ENCODE data around the gene HTT. TPM values are rescaled to one million over a fixed set of nuclear protein-coding genes. Genes with fewer than 3 reads are reported as not detected.

HTT gene
- total RNA-seq, 2 experiments from 2014 or later, result 72.0 to 83.7 TPM

- Mint-ChIP-seq H3K4me3 (peak overlapping the region; percentile 5), H3K36me3 (ENCODE audit: low read depth) (peaks cover 44% of the 10 kb centered on the region), H3K4me1 (peaks cover 78% of the 10 kb centered on the region), H3K27ac (peak overlapping the region; percentile 87), H3K27me3 (no peaks in the 10 kb centered on the region), H3K9me3 (no peaks in the 10 kb centered on the region)
- ChIA-PET POLR2A (no interaction called here), CTCF (no interaction called here)
- DNase-seq, result peak; percentile 19
Observed at GRCh38 chr4:3196670-3197359, 122.3 kb downstream of the HTT start.

GRCh38 chr4:3197366-3198105 is 123.1 kb downstream of the HTT start:
- CTCF ChIA-PET, result no interaction called here
- H3K27ac Mint-ChIP-seq, result peak overlapping the region; percentile 87
- H3K27me3 Mint-ChIP-seq, result no peaks in the 10 kb centered on the region
- POLR2A ChIA-PET, result no interaction called here
- peaks cover 50% of the 10 kb centered on the region for H3K36me3 Mint-ChIP-seq (ENCODE audit: low read depth)
- H3K4me3 Mint-ChIP-seq, result no peak overlapping the region
- no peak for DNase-seq
- H3K4me1 Mint-ChIP-seq, result peaks cover 80% of the 10 kb centered on the region
- no peaks in the 10 kb centered on the region for H3K9me3 Mint-ChIP-seq

- Mint-ChIP-seq H3K36me3 (ENCODE audit: low read depth) (peaks cover 57% of the 10 kb centered on the region), H3K4me3 (no peak overlapping the region), H3K27me3 (no peaks in the 10 kb centered on the region), H3K27ac (no peak overlapping the region), H3K4me1 (peaks cover 81% of the 10 kb centered on the region), H3K9me3 (no peaks in the 10 kb centered on the region)
- ChIA-PET POLR2A (no interaction called here), CTCF (interaction anchor here (0.8 to 5.1 kb wide), 6 partner anchors 7 to 42 kb away, joined by 3 to 19 read pairs (median 3); no protein-coding TSS in a partner anchor)
- DNase-seq, result no peak
Observed at GRCh38 chr4:3198906-3199305, 124.4 kb downstream of the HTT start.

- Mint-ChIP-seq H3K36me3 (ENCODE audit: low read depth) (peaks cover 57% of the 10 kb centered on the region), H3K27me3 (no peaks in the 10 kb centered on the region), H3K27ac (no peak overlapping the region), H3K4me1 (peaks cover 76% of the 10 kb centered on the region), H3K9me3 (no peaks in the 10 kb centered on the region), H3K4me3 (no peak overlapping the region)
- ChIA-PET POLR2A (no interaction called here), CTCF (interaction anchor here (1.1 to 5.1 kb wide), 5 partner anchors 8 to 87 kb away, joined by 3 to 19 read pairs (median 3); no protein-coding TSS in a partner anchor)
- DNase-seq, result no peak
Observed at GRCh38 chr4:3199653-3200422, 125.4 kb downstream of the HTT start.

- Mint-ChIP-seq H3K4me1 (peaks cover 69% of the 10 kb centered on the region), H3K27me3 (no peaks in the 10 kb centered on the region), H3K9me3 (no peaks in the 10 kb centered on the region), H3K36me3 (ENCODE audit: low read depth) (peaks cover 53% of the 10 kb centered on the region), H3K27ac (peak overlapping the region; percentile 97), H3K4me3 (no peak overlapping the region)
- no peak for DNase-seq
- ChIA-PET POLR2A (no interaction called here), CTCF (interaction anchor here (1.6 to 5.1 kb wide), 2 partner anchors 9 to 87 kb away, joined by 3 to 19 read pairs; no protein-coding TSS in a partner anchor)
Observed at GRCh38 chr4:3200423-3201090, 126.1 kb downstream of the HTT start.

GRCh38 chr4:3201718-3202702 is 127.5 kb downstream of the HTT start:
- POLR2A ChIA-PET, result no interaction called here
- CTCF ChIA-PET, result interaction anchor here (0.6 to 5.1 kb wide), 5 partner anchors 10 to 114 kb away, joined by 3 to 19 read pairs (median 3); no protein-coding TSS in a partner anchor
- peaks cover 58% of the 10 kb centered on the region for H3K4me1 Mint-ChIP-seq
- H3K36me3 Mint-ChIP-seq (ENCODE audit: low read depth), result peaks cover 55% of the 10 kb centered on the region
- H3K27ac Mint-ChIP-seq, result peak overlapping the region; percentile 97
- H3K4me3 Mint-ChIP-seq, result peak overlapping the region; percentile 55
- no peaks in the 10 kb centered on the region for H3K9me3 Mint-ChIP-seq
- no peaks in the 10 kb centered on the region for H3K27me3 Mint-ChIP-seq
- DNase-seq, result peak; percentile 95

GRCh38 chr4:3202836-3203820 is 128.6 kb downstream of the HTT start:
- Mint-ChIP-seq H3K9me3 (no peaks in the 10 kb centered on the region), H3K36me3 (ENCODE audit: low read depth) (peaks cover 62% of the 10 kb centered on the region), H3K4me1 (peaks cover 49% of the 10 kb centered on the region), H3K4me3 (peak overlapping the region; percentile 55), H3K27ac (peak overlapping the region; percentile 97), H3K27me3 (no peaks in the 10 kb centered on the region)
- DNase-seq, result peak; percentile 48
- ChIA-PET CTCF (interaction anchor here (0.7 to 5.1 kb wide), 4 partner anchors 10 to 166 kb away, joined by 3 to 19 read pairs (median 4); no protein-coding TSS in a partner anchor), POLR2A (no interaction called here)

- peaks cover 45% of the 10 kb centered on the region for H3K4me1 Mint-ChIP-seq
- no peak for DNase-seq
- H3K4me3 Mint-ChIP-seq, result no peak overlapping the region
- H3K36me3 Mint-ChIP-seq (ENCODE audit: low read depth), result peaks cover 61% of the 10 kb centered on the region
- H3K27ac Mint-ChIP-seq, result peak overlapping the region; percentile 13
- CTCF ChIA-PET, result no interaction called here
- POLR2A ChIA-PET, result no interaction called here
- H3K27me3 Mint-ChIP-seq, result no peaks in the 10 kb centered on the region
- H3K9me3 Mint-ChIP-seq, result no peaks in the 10 kb centered on the region
Observed at GRCh38 chr4:3203971-3204431, 129.5 kb downstream of the HTT start.

- DNase-seq, result no peak
- peaks cover 35% of the 10 kb centered on the region for H3K4me1 Mint-ChIP-seq
- H3K4me3 Mint-ChIP-seq, result no peak overlapping the region
- no peak overlapping the region for H3K27ac Mint-ChIP-seq
- H3K9me3 Mint-ChIP-seq, result no peaks in the 10 kb centered on the region
- H3K27me3 Mint-ChIP-seq, result no peaks in the 10 kb centered on the region
- POLR2A ChIA-PET, result no interaction called here
- H3K36me3 Mint-ChIP-seq (ENCODE audit: low read depth), result peaks cover 61% of the 10 kb centered on the region
- CTCF ChIA-PET, result no interaction called here
Observed at GRCh38 chr4:3205995-3206394, 131.5 kb downstream of the HTT start.

GRCh38 chr4:3206439-3207100 is 132.1 kb downstream of the HTT start:
- no peak overlapping the region for H3K27ac Mint-ChIP-seq

More at GRCh38 chr4:3206439-3207100, 132.1 kb downstream of the HTT start:
- ChIA-PET POLR2A (no interaction called here), CTCF (no interaction called here)
- H3K4me3 Mint-ChIP-seq, result no peak overlapping the region
- H3K9me3 Mint-ChIP-seq, result no peaks in the 10 kb centered on the region
- no peak for DNase-seq
- H3K27me3 Mint-ChIP-seq, result no peaks in the 10 kb centered on the region
- H3K36me3 Mint-ChIP-seq (ENCODE audit: low read depth), result peaks cover 60% of the 10 kb centered on the region
- H3K4me1 Mint-ChIP-seq, result peaks cover 31% of the 10 kb centered on the region
